Keratinocyte (primary cell): ENCODE results near the gene FGFR2.

ENCODE experiments used
- CTCF ChIP-seq, 3 experiments: IDR thresholded peaks in 1 of 3; conservative IDR thresholded peaks in 1 of 3; optimal IDR thresholded peaks in 1 of 3; 2 replicates in 2 of 3; 3 replicates in 1 of 3; pipeline versions ENCODE3 to v1.5.1; 2011; ENCODE audit warnings: low read length in 3 of 3, mild to moderate bottlenecking in 3 of 3, moderate library complexity in 2 of 3, control low read depth in 1 of 3, inconsistent platforms in 1 of 3; ENCODE audit not compliant: insufficient read depth in 2 of 3; ENCODE audit errors: extremely low read depth in 1 of 3
- EZH2 ChIP-seq: IDR thresholded peaks from one replicate; pipeline ENCODE4 v1.6.1; 2012; ENCODE audit warnings: inconsistent platforms, mild to moderate bottlenecking, low read length, moderate library complexity

- TF ChIP-seq CTCF (optimal IDR thresholded peaks at IDR 0.05 in 1 of 3, IDR thresholded peaks at IDR 0.05 in 1 of 3, conservative IDR thresholded peaks at IDR 0.05 in 1 of 3; ENCODE audit: extremely low read depth in 1 of 3, insufficient read depth in 2 of 3, low read length in 3 of 3): no peak
- no peak for TF ChIP-seq EZH2
Measured at GRCh38 chr10:121440461-121440860, 157.8 kb downstream of the FGFR2 start.
